HepG2 (cell line): Measurements from ENCODE around the gene SYNJ2. TPM values are rescaled to one million over a fixed set of nuclear protein-coding genes. Genes with fewer than 3 reads are reported as not detected.

Experiments used
- CEBPG ChIP-seq: IDR thresholded peaks from 2 replicates; pipeline ENCODE4 v1.6.1; 2016
- CSRNP2 ChIP-seq: sonication (generic); formaldehyde crosslinking; conservative IDR thresholded peaks from 2 replicates; pipeline ENCODE4 v1.8.0; 2022; ENCODE audit warnings: low read depth, missing genetic modification reagents
- GABPB1 ChIP-seq: IDR thresholded peaks from 2 replicates; pipeline ENCODE4 v1.6.1; 2016; ENCODE audit warnings: mild to moderate bottlenecking, missing genetic modification reagents, moderate library complexity, missing compliant biosample characterization
- HMG20A ChIP-seq: IDR thresholded peaks from 2 replicates; pipeline ENCODE4 v1.6.1; 2016; ENCODE audit warnings: borderline replicate concordance
- HOMEZ ChIP-seq: IDR thresholded peaks from 2 replicates; pipeline ENCODE4 v1.6.1; 2016; ENCODE audit warnings: low read depth
- KDM1A ChIP-seq: IDR thresholded peaks from 2 replicates; pipeline ENCODE4 v1.6.1; 2016; ENCODE audit warnings: missing compliant biosample characterization
- LRRFIP1 ChIP-seq: sonication (generic); formaldehyde crosslinking; conservative IDR thresholded peaks from 2 replicates; pipeline ENCODE4 v1.4.0; 2020; ENCODE audit warnings: missing genetic modification reagents
- MAFF ChIP-seq: IDR thresholded peaks from 2 replicates; pipeline ENCODE4 v1.6.1; 2011; ENCODE audit warnings: low read depth, low read length, improper control_type of control experiment
- NFKB2 ChIP-seq: sonication (generic); formaldehyde crosslinking; IDR thresholded peaks from 2 replicates; pipeline ENCODE4 v1.4.0; 2020; ENCODE audit warnings: missing genetic modification reagents, borderline replicate concordance
- NFKBIZ ChIP-seq: IDR thresholded peaks from 2 replicates; pipeline ENCODE4 v1.6.1; 2018; ENCODE audit warnings: missing genetic modification reagents, missing compliant biosample characterization
- RBM39 ChIP-seq: fragments of 200-400 bp; formaldehyde crosslinking; IDR thresholded peaks from one replicate; pipeline ENCODE4 v1.6.1; 2018; ENCODE audit warnings: antibody characterized with exemption, mild to moderate bottlenecking, low read depth, low read length; ENCODE audit not compliant: poor library complexity, severe bottlenecking
- RFX1 ChIP-seq: fragments of 450-650 bp; IDR thresholded peaks from 2 replicates; pipeline ENCODE4 v1.6.1; 2017
- SIX1 ChIP-seq: sonication (generic); formaldehyde crosslinking; IDR thresholded peaks from 2 replicates; pipeline ENCODE4 v1.4.0; 2020; ENCODE audit warnings: missing genetic modification reagents, borderline replicate concordance
- TBX2 ChIP-seq: sonication (generic); formaldehyde crosslinking; IDR thresholded peaks from 2 replicates; pipeline ENCODE4 v1.5.0; 2020; ENCODE audit warnings: missing genetic modification reagents, mild to moderate bottlenecking, borderline replicate concordance
- TEAD3 ChIP-seq: optimal IDR thresholded peaks from 2 replicates; pipeline ENCODE3; 2016; ENCODE audit warnings: borderline replicate concordance
- USF2 ChIP-seq, 2 experiments: sonication (generic) in 1 of 2; formaldehyde crosslinking in 1 of 2; IDR thresholded peaks; 2 replicates each; pipeline versions ENCODE4 v1.5.1 to v1.6.1; 2011 to 2020; ENCODE audit warnings: borderline replicate concordance in 1 of 2, low read depth in 1 of 2, low read length in 1 of 2, mild to moderate bottlenecking in 1 of 2, missing genetic modification reagents in 1 of 2, moderate library complexity in 1 of 2
- ZMYM3 ChIP-seq: sonication (generic); formaldehyde crosslinking; IDR thresholded peaks from 2 replicates; pipeline ENCODE4 v1.5.1; 2020; ENCODE audit warnings: mild to moderate bottlenecking, missing genetic modification reagents
- ZNF564 ChIP-seq: sonication (generic); formaldehyde crosslinking; IDR thresholded peaks from 2 replicates; pipeline ENCODE4 v1.8.1; 2023; ENCODE audit warnings: mild to moderate bottlenecking, missing genetic modification reagents
- ZNF678 ChIP-seq: sonication (generic); formaldehyde crosslinking; IDR thresholded peaks from 2 replicates; pipeline ENCODE4 v1.4.0; 2020; ENCODE audit warnings: mild to moderate bottlenecking, missing genetic modification reagents
- ZNF75D ChIP-seq: sonication (generic); formaldehyde crosslinking; IDR thresholded peaks from 2 replicates; pipeline ENCODE4 v1.8.1; 2023; ENCODE audit warnings: missing genetic modification reagents, mild to moderate bottlenecking, borderline replicate concordance
- ZXDC ChIP-seq: sonication (generic); formaldehyde crosslinking; IDR thresholded peaks from 2 replicates; pipeline ENCODE4 v1.5.0; 2020; ENCODE audit warnings: mild to moderate bottlenecking, missing genetic modification reagents
- polyA plus RNA-seq, 8 experiments: library from polyadenylated mRNA; depleted of rRNA in 3 of 8; stranded (reverse) in 7 of 8; unstranded in 1 of 8; fragments of >200 nt; fragmentation: Illumina TruSeq in 4 of 8; extraction: Trizol in 4 of 8; gene quantifications; 2 replicates each; pipeline versions ENCODE4 v1.2.1 to v1.2.3, GENCODE V29; 2011 to 2016; ENCODE audit warnings: low read depth in 4 of 8, missing spikeins in 1 of 8, mixed read lengths in 1 of 8; ENCODE audit not compliant: insufficient read depth in 1 of 8
- total RNA-seq, 5 experiments: library from RNA; depleted of rRNA; stranded (reverse); fragments of >200 nt; fragmentation: Illumina TruSeq; extraction: Trizol; gene quantifications; 2 replicates each; pipeline ENCODE4 v1.2.3, GENCODE V29; 2016; ENCODE audit warnings: low read depth in 1 of 5

The SYNJ2 gene
- total and polyA plus RNA-seq, 2 of the 13 experiments (the other 11 are each of a cell fraction or from before 2014, with no cell fraction given): 39.1 to 57.6 TPM

- TF ChIP-seq ZMYM3 (CRISPR knock-in tag) (peak; percentile 68), HOMEZ (CRISPR knock-in tag) (no peak), ZXDC (CRISPR knock-in tag) (no peak), KDM1A (CRISPR knock-in tag) (peak; percentile 77), TEAD3 (CRISPR knock-in tag) (peak; percentile 10), ZNF75D (CRISPR knock-in tag) (no peak), MAFF (no peak), RFX1 (no peak), HMG20A (CRISPR knock-in tag) (peak; percentile 34; the same call in 1 of the 2 replicates), LRRFIP1 (no peak), GABPB1 (no peak), NFKB2 (CRISPR knock-in tag) (no peak), CEBPG (peak; percentile 39; the same call in 1 of the 2 replicates), USF2 (IDR thresholded peaks at IDR 0.05; ENCODE audit: low read depth, low read length) (no peak), USF2 (CRISPR knock-in tag; IDR thresholded peaks at IDR 0.05; ENCODE audit: borderline replicate concordance) (no peak), ZNF564 (CRISPR knock-in tag) (no peak), RBM39 (no peak), SIX1 (CRISPR knock-in tag) (no peak), CSRNP2 (no peak), ZNF678 (CRISPR knock-in tag) (no peak), TBX2 (CRISPR knock-in tag) (peak; percentile 62), NFKBIZ (CRISPR knock-in tag) (no peak)
These were observed 6.7 kb upstream of the SYNJ2 start (continued) for GRCh38 chr6:157974967-157975366.
